SU-DHL-6 (cell line): ENCODE measurements around the gene HELLS.

Source experiments
- EZH2phosphoT487 ChIP-seq: fragments of 200-600 bp; sonication (generic), shearing (Covaris generic); conservative IDR thresholded peaks from 2 replicates; pipeline ENCODE4 v1.6.1; 2018; ENCODE audit warnings: mild to moderate bottlenecking, antibody characterized with exemption, low read length, moderate library complexity, mixed read lengths
- TF ChIP-seq, protein P1 (sequence below): fragments of 200-600 bp; sonication (generic); IDR thresholded peaks from one replicate; pipeline ENCODE4 v1.5.1; 2017; ENCODE audit warnings: antibody characterized with exemption, mild to moderate bottlenecking, low read length, moderate library complexity; ENCODE audit not compliant: insufficient read depth, poor library complexity, severe bottlenecking

DNA sequence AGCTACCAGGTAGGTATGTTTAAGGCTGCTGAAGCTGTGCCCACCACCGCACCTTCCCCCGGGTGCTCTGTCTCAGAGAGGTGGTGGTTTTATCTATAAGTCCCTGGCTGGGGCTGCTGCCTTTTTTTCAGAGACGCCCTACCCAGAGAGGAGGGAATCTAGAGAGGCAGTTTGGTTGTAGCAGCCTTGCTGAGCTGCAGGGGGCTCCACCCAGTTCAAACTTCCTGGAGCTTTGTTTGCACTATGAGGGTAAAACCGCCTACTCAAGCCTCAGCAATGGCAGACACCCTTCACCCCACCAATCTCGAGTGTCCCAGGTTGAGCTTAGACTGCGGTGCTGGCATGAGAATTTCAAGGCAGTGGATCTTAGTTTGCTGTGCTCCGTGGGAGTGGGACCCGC is 94.3 kb downstream of the HELLS start:
- TF ChIP-seq, protein P1, sequence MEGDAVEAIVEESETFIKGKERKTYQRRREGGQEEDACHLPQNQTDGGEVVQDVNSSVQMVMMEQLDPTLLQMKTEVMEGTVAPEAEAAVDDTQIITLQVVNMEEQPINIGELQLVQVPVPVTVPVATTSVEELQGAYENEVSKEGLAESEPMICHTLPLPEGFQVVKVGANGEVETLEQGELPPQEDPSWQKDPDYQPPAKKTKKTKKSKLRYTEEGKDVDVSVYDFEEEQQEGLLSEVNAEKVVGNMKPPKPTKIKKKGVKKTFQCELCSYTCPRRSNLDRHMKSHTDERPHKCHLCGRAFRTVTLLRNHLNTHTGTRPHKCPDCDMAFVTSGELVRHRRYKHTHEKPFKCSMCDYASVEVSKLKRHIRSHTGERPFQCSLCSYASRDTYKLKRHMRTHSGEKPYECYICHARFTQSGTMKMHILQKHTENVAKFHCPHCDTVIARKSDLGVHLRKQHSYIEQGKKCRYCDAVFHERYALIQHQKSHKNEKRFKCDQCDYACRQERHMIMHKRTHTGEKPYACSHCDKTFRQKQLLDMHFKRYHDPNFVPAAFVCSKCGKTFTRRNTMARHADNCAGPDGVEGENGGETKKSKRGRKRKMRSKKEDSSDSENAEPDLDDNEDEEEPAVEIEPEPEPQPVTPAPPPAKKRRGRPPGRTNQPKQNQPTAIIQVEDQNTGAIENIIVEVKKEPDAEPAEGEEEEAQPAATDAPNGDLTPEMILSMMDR: no peak
- TF ChIP-seq EZH2phosphoT487: no peak
